IPS-20b (cell line): ENCODE data around the gene BCL3.

Source experiments
- H3K27ac ChIP-seq: one replicate; pipeline ENCODE4 v1.5.1; 2013; ENCODE audit warnings: low read length
- H3K27me3 ChIP-seq: 2 replicates; pipeline ENCODE4 v1.6.1; 2013; ENCODE audit warnings: mild to moderate bottlenecking, low read length, inconsistent platforms; ENCODE audit not compliant: insufficient read depth
- H3K36me3 ChIP-seq: 2 replicates; pipeline ENCODE4 v1.6.1; 2013; ENCODE audit warnings: low read depth, mild to moderate bottlenecking, inconsistent platforms, low read length, moderate library complexity; ENCODE audit not compliant: insufficient read depth
- H3K4me1 ChIP-seq: 2 replicates; pipeline ENCODE4 v1.6.1; 2013; ENCODE audit warnings: mild to moderate bottlenecking, control low read depth, inconsistent platforms, low read length, moderate library complexity; ENCODE audit not compliant: insufficient read depth
- H3K4me3 ChIP-seq: 2 replicates; pipeline ENCODE4 v1.5.1; 2013; ENCODE audit warnings: mild to moderate bottlenecking, low read length, inconsistent platforms
- H3K9ac ChIP-seq: 2 replicates; pipeline ENCODE4 v1.6.1; 2013; ENCODE audit warnings: low read depth, mild to moderate bottlenecking, inconsistent platforms, low read length, moderate library complexity
- H3K9me3 ChIP-seq: 2 replicates; pipeline ENCODE4 v1.6.1; 2013; ENCODE audit warnings: mild to moderate bottlenecking, low read depth, low read length, inconsistent platforms; ENCODE audit not compliant: insufficient read depth

The BCL3 gene

DNA sequence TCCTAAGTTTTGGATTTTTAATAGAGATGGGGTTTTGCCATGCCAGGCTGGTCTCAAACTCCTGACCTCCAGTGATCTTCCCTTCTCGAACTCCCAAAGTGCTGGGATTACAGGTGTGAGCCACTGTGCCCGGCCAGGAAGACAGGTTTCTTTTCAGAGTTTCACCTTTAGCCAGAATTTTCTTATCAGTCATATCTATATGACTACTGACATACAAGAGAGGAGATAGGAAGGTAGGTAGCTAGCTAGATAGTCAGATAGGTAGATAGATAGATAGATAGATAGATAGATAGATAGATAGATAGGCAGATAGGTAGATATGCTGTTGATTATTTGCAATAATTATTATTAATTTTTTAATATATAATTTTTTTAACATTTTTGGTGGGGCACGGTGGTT lies 36.8 kb downstream of the BCL3 start:
- Histone ChIP-seq H3K9ac (no peak overlapping the region), H3K27me3 (no peaks in the 10 kb centered on the region), H3K27ac (no peak overlapping the region), H3K4me3 (no peak overlapping the region), H3K4me1 (no peaks in the 10 kb centered on the region), H3K36me3 (peaks cover 18% of the 10 kb centered on the region; the same call in 1 of the 2 replicates), H3K9me3 (no peaks in the 10 kb centered on the region)

DNA sequence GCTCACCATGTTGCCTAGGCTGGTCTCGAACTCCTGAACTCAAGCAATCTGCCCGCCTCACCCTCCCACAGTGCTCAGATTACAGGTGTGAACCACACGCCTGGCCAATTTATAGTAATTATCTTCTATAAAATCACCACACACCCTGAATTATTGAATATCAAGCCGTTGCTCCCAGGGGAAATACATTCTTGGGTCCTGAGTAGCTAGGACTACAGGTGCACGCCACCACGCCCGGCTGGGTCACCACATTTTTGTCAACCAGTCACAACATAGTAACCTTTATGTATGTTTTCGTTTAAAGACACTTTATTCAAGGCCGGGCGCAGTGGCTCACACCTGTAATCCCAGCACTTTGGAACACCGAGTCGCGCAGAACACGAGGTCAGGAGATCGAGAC lies 37.5 kb downstream of the BCL3 start:
- Histone ChIP-seq H3K36me3 (peaks cover 18% of the 10 kb centered on the region; the same call in 1 of the 2 replicates), H3K4me1 (no peaks in the 10 kb centered on the region), H3K4me3 (no peak overlapping the region), H3K27ac (no peak overlapping the region), H3K27me3 (no peaks in the 10 kb centered on the region), H3K9ac (no peak overlapping the region), H3K9me3 (no peaks in the 10 kb centered on the region)

DNA sequence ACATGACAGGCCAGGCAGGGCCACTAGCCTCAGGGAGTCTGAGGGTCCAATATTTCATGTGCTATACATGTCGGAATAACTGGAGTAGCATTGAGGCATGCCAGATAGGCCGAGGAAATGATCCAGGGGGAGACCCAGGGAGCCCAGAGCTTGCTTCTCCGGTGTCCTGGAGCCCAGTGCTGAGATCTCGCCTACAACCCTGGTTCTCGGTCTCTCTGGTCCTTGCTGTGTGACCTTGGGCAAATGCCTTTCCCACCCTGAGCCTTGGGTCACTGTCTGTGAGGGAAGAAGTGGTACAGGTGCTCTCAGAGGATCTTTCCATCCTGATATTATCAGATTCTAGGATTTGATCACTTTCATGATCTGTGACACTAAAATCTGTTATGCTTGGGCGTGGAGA lies 40.5 kb downstream of the BCL3 start:
- H3K9ac ChIP-seq: no peak overlapping the region
- no peaks in the 10 kb centered on the region for H3K9me3 ChIP-seq
- H3K4me1 ChIP-seq: no peaks in the 10 kb centered on the region
- H3K27me3 ChIP-seq: no peaks in the 10 kb centered on the region
- no peak overlapping the region for H3K27ac ChIP-seq
- H3K4me3 ChIP-seq: no peak overlapping the region
- peaks cover 30% of the 10 kb centered on the region for H3K36me3 ChIP-seq

DNA sequence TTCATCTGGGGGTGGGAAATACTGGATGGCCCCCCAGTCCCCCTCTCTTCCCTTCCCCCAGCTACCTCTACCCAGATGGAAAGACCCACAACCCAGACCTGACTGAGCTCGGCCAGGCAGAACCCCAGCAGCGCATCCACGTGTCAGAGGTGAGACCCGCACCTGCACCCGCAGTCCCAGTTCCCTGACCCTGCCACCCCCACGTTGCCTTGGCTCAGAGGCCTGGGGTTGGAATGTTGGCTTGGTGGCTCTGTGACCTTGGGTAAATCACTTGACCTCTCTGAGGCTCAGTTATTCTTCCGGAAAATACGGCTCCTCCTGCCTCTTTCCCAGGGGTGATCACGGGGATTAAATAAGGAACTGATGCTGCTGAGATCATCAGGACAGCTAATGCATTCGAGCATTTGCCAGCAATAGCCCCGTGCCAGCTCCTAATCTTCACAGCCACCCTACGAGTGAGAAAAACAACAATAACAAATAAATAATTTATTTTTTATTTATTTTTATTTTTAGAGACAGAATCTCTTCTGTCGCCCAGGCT lies 41.5 kb downstream of the BCL3 start:
- H3K9me3 ChIP-seq: no peaks in the 10 kb centered on the region
- peaks cover 32% of the 10 kb centered on the region for H3K36me3 ChIP-seq
- no peak overlapping the region for H3K9ac ChIP-seq
- no peak overlapping the region for H3K4me3 ChIP-seq
- H3K27me3 ChIP-seq: no peaks in the 10 kb centered on the region
- no peaks in the 10 kb centered on the region for H3K4me1 ChIP-seq
- no peak overlapping the region for H3K27ac ChIP-seq

DNA sequence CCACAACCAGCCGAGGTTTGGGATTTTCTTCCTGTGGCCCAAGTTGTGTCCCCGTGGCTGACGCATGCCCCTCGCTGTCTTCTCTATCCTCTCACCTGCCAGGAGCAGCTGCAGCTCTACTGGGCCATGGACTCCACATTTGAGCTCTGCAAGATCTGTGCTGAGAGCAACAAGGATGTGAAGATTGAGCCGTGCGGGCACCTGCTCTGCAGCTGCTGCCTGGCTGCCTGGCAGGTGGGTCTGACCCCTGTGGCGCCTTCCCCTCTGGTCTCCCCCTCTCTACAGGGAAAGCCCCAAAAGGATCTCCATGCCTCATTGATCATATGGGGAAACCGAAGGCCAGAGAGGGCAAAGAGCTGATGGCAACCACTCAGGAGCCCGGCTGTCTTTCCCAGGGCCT lies 43.8 kb downstream of the BCL3 start:
- no peaks in the 10 kb centered on the region for H3K4me1 ChIP-seq
- H3K9me3 ChIP-seq: no peaks in the 10 kb centered on the region
- peaks cover 29% of the 10 kb centered on the region for H3K36me3 ChIP-seq
- no peak overlapping the region for H3K9ac ChIP-seq
- no peak overlapping the region for H3K4me3 ChIP-seq
- H3K27ac ChIP-seq: no peak overlapping the region
- H3K27me3 ChIP-seq: no peaks in the 10 kb centered on the region

DNA sequence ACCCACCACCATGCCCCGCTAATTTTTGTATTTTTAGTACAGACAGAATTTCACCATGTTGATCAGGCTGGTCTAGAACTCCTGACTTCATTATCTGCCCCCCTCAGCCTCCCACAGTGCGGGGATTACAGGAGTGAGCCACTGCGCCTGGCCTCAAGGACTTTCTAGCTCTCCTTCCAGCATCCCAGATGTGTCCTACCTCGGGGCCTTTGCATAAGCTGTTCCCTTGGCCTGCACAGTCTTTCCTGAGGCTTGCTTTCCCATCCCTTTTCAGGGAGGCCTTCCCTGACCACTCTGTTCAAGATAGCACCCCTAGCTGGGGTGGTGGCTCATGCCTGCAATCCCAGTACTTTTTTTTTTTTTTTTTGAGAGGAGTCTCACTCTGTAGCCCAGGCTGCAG lies 46.1 kb downstream of the BCL3 start:
- H3K36me3 ChIP-seq: peaks cover 35% of the 10 kb centered on the region
- H3K27ac ChIP-seq: no peak overlapping the region
- H3K4me1 ChIP-seq: no peaks in the 10 kb centered on the region
- no peak overlapping the region for H3K9ac ChIP-seq
- no peak overlapping the region for H3K4me3 ChIP-seq
- H3K9me3 ChIP-seq: no peaks in the 10 kb centered on the region
- no peaks in the 10 kb centered on the region for H3K27me3 ChIP-seq

DNA sequence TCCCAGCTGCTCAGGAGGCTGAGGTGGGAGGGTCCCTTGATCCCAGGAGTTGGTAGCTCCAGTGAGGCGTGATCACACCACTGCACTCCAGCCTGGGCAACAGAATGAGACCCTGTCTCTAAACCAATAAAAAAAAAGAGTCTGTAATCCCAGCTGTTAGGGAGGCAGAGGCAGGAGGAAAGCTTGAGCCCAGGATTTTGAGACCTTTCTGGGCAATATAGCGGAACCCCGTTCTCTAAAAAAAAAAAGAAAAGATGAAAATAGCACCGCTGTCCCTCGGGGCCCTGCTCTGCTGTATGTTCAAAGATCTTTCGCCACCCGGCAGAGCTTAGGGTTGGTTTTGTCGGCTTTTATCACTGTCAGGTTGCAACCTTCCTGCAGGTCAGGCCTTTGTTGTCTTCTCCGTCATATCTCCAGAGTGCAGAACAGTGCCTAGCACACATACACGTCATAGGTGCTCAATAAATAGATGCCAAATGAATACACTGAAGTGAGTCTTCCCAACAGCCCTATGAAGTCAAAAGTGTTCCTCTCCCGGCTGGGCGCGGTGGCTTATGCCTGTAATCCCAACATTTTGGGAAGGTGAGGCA lies 47.0 kb downstream of the BCL3 start:
- Histone ChIP-seq H3K27ac (no peak overlapping the region), H3K4me1 (no peaks in the 10 kb centered on the region), H3K9me3 (no peaks in the 10 kb centered on the region)

DNA sequence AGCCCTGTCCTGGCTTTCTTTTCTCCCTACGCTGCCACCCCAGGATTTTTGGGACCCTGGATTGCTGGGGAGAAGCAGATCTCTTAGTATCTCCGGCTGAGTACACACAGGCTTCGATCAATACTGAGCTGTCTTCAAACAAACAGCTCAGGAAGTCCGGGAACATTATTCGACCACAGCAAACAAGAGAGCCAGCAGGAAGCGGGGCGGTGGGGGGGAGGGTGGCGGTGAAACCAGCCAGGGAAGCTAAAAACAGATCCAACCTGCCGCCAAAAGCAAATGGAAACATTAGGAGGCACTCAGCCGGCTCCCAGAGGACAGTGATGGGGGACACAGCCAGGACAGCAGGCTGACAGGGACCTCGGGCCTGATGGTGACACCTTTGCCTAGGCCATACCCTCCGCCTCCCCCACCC lies 48.2 kb downstream of the BCL3 start:
- Histone ChIP-seq H3K9me3 (no peaks in the 10 kb centered on the region), H3K4me1 (no peaks in the 10 kb centered on the region), H3K36me3 (peaks cover 30% of the 10 kb centered on the region), H3K9ac (peak overlapping the region; percentile 53; the same call in 1 of the 2 replicates), H3K27me3 (no peaks in the 10 kb centered on the region), H3K4me3 (no peak overlapping the region), H3K27ac (no peak overlapping the region)

More for the DNA sequence above, 47.0 kb downstream of the BCL3 start:
- Histone ChIP-seq H3K4me3 (no peak overlapping the region), H3K27me3 (no peaks in the 10 kb centered on the region), H3K9ac (no peak overlapping the region), H3K36me3 (peaks cover 30% of the 10 kb centered on the region)

DNA sequence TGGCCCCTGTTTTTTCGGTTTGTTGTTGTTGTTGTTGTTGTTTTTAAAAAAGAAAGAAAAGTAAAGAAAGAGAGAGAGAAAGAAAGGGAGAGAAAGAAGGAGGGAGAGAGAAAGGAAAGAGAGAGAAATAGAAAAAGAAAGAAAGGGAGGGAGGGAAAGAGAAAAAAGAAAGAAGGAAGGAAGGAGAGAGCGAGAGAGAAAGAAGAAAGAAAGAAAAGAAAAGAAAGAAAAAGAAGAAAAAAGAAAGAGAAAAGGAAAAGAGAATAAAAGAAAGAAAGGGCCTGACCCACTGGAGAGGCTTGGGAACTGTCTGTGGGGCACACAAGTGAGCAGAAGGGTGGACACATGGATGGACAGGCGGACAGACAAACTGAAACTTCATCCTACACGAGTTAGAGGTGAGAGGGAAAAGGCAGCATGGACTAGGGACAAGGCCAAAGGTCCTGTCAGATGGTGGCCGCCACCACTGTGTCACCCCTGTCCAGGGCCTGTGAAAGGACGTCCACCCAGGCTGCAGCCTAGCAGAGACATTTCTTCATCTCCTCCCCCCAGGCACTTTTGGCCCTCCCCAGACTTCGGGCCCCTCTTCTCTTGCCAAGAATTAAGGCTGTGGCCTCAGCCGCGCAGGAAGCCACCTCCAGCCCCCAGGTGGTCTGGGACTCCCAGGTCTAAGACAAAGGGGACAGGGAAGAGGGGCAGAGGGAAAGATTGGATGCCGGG lies 51.3 kb downstream of the BCL3 start:
- Histone ChIP-seq H3K9ac (peak overlapping the region; percentile 46; the same call in 1 of the 2 replicates), H3K36me3 (peaks cover 15% of the 10 kb centered on the region; the same call in 1 of the 2 replicates), H3K27ac (peak overlapping the region; percentile 27), H3K4me1 (no peaks in the 10 kb centered on the region), H3K9me3 (no peaks in the 10 kb centered on the region), H3K4me3 (no peak overlapping the region), H3K27me3 (peaks cover 26% of the 10 kb centered on the region)

DNA sequence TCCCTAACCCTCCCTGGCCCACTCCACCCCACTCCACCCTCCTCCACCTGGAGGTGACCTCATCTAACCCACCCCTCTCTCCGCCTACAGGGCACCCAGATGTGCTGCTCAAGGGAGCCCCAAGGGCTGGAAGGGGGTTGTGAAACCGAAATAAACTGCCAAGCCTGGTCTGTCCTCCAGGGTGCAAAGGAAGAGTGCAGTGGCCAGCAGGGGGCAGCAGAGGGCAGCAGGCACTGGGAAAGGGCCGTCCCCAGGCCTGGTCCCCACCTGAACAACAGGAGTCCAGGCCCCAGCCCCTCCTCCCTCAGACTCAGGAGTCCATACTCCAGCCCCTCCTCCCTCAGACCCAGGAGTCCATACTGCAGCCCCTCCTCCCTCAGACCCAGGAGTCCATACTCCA lies 52.0 kb downstream of the BCL3 start:
- Histone ChIP-seq H3K27ac (peak overlapping the region; percentile 27), H3K27me3 (peaks cover 33% of the 10 kb centered on the region), H3K4me1 (no peaks in the 10 kb centered on the region), H3K9ac (peak overlapping the region; percentile 46; the same call in 1 of the 2 replicates), H3K36me3 (peaks cover 12% of the 10 kb centered on the region; the same call in 1 of the 2 replicates), H3K9me3 (no peaks in the 10 kb centered on the region), H3K4me3 (no peak overlapping the region)

DNA sequence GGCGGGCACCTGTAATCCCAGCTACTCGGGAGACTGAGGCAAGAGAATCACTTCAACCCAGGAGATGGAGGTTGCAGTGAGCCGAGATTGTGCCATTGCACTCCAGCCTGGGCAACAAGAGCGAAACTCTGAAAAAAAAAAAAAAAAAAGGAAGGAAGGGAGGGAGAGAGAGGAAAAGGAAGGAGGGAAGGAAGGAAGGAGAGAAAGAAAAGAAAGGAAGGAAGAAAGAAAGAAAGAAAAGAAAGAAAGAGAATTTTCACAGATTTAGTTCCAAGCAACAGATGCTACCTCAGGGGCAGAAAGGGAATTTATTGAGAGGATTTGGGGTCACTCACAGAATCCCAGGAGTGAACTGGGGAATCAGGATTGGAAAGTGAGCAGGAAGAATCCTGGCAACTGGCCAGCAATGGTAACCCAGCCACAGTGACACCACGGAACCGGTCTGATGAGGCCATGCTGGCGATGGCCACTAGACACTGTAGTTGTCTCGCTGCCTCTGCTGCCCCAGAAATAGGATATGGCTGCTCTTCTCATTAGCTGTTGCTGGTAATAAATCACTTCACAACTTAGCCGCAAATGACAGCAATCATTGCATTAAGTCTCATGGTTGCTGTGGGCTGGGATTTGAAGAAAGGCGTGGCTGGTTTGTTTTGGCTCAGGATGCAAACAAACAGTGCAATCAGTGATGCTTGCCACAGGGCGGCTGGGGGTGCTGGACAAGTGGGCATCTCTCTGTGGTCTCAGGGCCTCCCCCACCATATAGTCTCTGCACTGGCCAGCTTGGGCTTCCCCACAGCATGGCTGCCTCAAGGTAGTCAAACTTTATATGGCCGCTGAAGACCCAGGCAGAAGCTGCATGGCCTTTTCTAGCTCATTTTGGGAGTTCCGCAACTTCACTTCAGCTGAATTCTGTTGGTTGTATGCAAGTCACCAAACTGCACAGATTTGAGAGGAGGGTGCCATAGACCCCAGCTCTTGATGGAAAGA lies 55.2 kb downstream of the BCL3 start:
- H3K4me1 ChIP-seq: peaks cover 8% of the 10 kb centered on the region
- peaks cover 42% of the 10 kb centered on the region for H3K27me3 ChIP-seq
- H3K36me3 ChIP-seq: no peaks in the 10 kb centered on the region
- no peak overlapping the region for H3K9ac ChIP-seq
- no peak overlapping the region for H3K27ac ChIP-seq
- no peak overlapping the region for H3K4me3 ChIP-seq
- no peaks in the 10 kb centered on the region for H3K9me3 ChIP-seq
